ENCODE data around the gene TTC9. TPM values are rescaled to one million over a fixed set of nuclear protein-coding genes. Genes with fewer than 3 reads are reported as not detected.

The TTC9 gene
- polyA plus RNA-seq, 1 donor, result 1.9 TPM

DNA sequence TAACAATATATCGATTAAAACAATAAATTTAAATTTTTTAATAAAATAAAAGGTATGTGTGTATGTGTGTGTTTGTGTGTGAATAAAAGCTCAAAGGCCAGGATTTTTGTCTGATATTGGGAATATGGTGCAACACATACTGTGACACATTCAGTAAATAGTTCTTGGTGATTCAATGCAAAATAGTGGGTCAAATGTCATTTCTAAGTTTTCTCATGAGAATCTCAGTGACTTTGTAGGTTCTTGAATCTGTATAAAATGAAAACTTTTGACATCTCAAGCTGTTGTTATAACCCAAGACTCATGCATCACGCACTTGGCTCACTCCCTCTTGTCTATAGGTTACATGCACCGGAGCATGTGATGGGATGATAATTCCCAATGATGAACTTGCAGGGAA, 25.1 kb upstream of the TTC9 start:
- Histone ChIP-seq H3K9me3 (ENCODE audit: control insufficient read depth, low read depth, low read length) (no peaks in the 10 kb centered on the region), H3K27ac (ENCODE audit: low read length) (no peak overlapping the region), H3K4me3 (ENCODE audit: low read length) (no peak overlapping the region), H3K27me3 (ENCODE audit: control insufficient read depth, insufficient read depth, low read length) (no peaks in the 10 kb centered on the region), H3K36me3 (ENCODE audit: control insufficient read depth, insufficient read depth, low read length) (no peaks in the 10 kb centered on the region), H3K4me1 (ENCODE audit: control insufficient read depth, insufficient read depth, low read length) (no peaks in the 10 kb centered on the region)
- DNase-seq, result no peak
- WGBS (ENCODE audit: insufficient coverage, low lambda C conversion rate), result 100% methylated on average over 1 of the region's 3 CpGs

DNA sequence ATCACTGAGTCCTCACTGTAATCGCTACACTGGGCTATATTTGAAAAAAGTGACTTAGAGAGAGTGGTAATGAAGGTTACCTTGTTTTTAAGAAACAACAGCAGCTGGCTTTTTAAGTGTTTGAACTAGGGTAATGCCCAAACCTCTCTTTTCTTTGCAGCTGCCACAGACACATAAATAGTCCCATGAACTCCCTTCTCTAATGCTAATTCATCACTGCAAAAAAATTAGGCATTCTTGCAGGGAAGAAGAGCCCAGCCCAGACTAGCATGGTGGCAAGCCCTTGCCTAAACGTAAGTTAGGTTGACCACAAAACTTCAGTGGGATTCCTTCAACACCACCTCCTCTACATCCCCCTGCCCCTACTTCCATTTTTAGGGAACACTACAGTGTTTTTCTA, 23.4 kb upstream of the TTC9 start:
- no peaks in the 10 kb centered on the region for H3K36me3 ChIP-seq (ENCODE audit: control insufficient read depth, insufficient read depth, low read length)
- no CpG with 5 or more reads among the region's 2 CpGs for WGBS (ENCODE audit: insufficient coverage, low lambda C conversion rate)
- DNase-seq, result no peak
- H3K4me1 ChIP-seq (ENCODE audit: control insufficient read depth, insufficient read depth, low read length), result no peaks in the 10 kb centered on the region
- no peak overlapping the region for H3K4me3 ChIP-seq (ENCODE audit: low read length)
- no peaks in the 10 kb centered on the region for H3K27me3 ChIP-seq (ENCODE audit: control insufficient read depth, insufficient read depth, low read length)
- H3K27ac ChIP-seq (ENCODE audit: low read length), result no peak overlapping the region
- H3K9me3 ChIP-seq (ENCODE audit: control insufficient read depth, low read depth, low read length), result no peaks in the 10 kb centered on the region

DNA sequence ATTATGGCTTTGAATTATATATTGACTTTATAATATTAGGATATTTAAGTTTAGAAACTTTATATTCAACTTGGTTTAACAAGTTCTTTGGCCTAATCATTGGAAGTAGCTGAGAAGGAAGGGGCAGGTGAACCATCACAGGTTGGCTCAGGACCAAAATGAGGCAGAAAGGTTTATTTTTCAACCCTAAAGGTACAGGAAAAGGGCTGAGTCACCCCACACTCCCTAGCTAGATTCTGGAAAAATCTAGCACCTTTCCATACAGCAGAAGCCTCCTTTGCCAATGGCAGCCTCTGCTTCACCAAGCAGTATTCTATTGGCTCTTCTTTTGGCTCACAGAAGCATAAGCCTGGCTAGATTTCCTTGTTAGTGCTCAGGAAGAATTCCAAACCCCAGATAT, 22.0 kb upstream of the TTC9 start:
- no peak overlapping the region for H3K4me3 ChIP-seq (ENCODE audit: low read length)
- no peak overlapping the region for H3K27ac ChIP-seq (ENCODE audit: low read length)
- H3K9me3 ChIP-seq (ENCODE audit: control insufficient read depth, low read depth, low read length), result no peaks in the 10 kb centered on the region
- no peaks in the 10 kb centered on the region for H3K4me1 ChIP-seq (ENCODE audit: control insufficient read depth, insufficient read depth, low read length)
- H3K36me3 ChIP-seq (ENCODE audit: control insufficient read depth, insufficient read depth, low read length), result no peaks in the 10 kb centered on the region
- no peaks in the 10 kb centered on the region for H3K27me3 ChIP-seq (ENCODE audit: control insufficient read depth, insufficient read depth, low read length)
- DNase-seq, result no peak

DNA sequence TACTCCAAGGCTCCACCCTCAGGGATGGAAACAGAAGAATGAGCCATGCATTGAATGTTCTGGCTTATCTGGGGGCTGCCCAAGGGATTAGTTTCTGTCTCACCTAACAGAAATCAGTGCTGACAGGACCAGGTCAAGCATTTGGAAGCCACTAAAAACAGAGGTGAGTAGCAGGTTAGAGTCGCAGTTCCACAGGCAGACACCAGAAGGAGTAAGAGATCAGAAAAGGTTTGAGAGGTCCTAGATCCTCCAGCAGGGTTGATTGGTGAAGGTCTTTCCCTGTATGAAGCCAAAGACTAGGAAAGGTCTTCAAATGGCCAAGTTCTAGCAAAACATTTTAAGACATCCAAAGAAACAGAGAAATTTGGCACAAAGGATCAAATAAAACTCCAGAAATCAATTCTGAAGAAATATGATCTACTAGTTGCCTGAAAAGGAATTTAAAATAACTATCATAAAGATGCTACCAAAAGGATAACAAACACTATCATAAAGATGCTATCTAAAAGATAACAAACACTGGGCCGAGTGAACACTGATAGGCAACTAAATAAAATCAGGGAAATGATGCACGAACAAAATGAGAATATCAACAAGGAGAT, 19.5 kb upstream of the TTC9 start:
- no peaks in the 10 kb centered on the region for H3K36me3 ChIP-seq (ENCODE audit: control insufficient read depth, insufficient read depth, low read length)
- H3K9me3 ChIP-seq (ENCODE audit: control insufficient read depth, low read depth, low read length), result peaks cover 10% of the 10 kb centered on the region
- no peak overlapping the region for H3K4me3 ChIP-seq (ENCODE audit: low read length)
- 36% methylated on average over 2 of the region's 3 CpGs for WGBS (ENCODE audit: insufficient coverage, low lambda C conversion rate)
- no peaks in the 10 kb centered on the region for H3K4me1 ChIP-seq (ENCODE audit: control insufficient read depth, insufficient read depth, low read length)
- DNase-seq, result peak in 1 of 2 donors; percentile 18
- no peaks in the 10 kb centered on the region for H3K27me3 ChIP-seq (ENCODE audit: control insufficient read depth, insufficient read depth, low read length)
- H3K27ac ChIP-seq (ENCODE audit: low read length), result no peak overlapping the region

DNA sequence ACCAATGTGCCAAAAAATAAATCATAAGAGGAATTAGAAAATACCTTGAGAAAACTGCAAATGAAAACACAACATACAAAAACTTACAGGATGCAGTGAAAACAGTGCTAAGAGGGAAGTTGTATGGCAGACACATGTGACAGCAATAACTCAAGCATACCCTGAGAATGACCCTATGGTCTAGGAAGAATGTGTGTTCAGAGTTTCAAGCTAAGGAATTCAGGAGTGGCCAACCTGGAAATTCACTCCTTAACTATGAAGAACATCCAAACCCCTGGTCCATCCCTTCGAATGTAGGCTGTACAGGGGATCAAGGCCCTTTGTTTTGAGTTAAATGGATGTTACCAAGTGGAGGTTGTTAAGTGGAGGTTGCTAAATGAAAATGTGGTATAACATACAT, 16.7 kb upstream of the TTC9 start:
- H3K27me3 ChIP-seq (ENCODE audit: control insufficient read depth, insufficient read depth, low read length), result no peaks in the 10 kb centered on the region
- H3K27ac ChIP-seq (ENCODE audit: low read length), result no peak overlapping the region
- peak in 1 of 2 donors; percentile 5 for DNase-seq
- H3K4me1 ChIP-seq (ENCODE audit: control insufficient read depth, insufficient read depth, low read length), result no peaks in the 10 kb centered on the region
- H3K9me3 ChIP-seq (ENCODE audit: control insufficient read depth, low read depth, low read length), result peaks cover 13% of the 10 kb centered on the region
- no peaks in the 10 kb centered on the region for H3K36me3 ChIP-seq (ENCODE audit: control insufficient read depth, insufficient read depth, low read length)
- H3K4me3 ChIP-seq (ENCODE audit: low read length), result no peak overlapping the region
- WGBS (ENCODE audit: insufficient coverage, low lambda C conversion rate), result no CpG with 5 or more reads among the region's 1 CpG

- Histone ChIP-seq H3K9me3 (ENCODE audit: control insufficient read depth, low read depth, low read length) (peaks cover 6% of the 10 kb centered on the region), H3K4me3 (ENCODE audit: low read length) (no peak overlapping the region), H3K27me3 (ENCODE audit: control insufficient read depth, insufficient read depth, low read length) (peaks cover 2% of the 10 kb centered on the region), H3K36me3 (ENCODE audit: control insufficient read depth, insufficient read depth, low read length) (no peaks in the 10 kb centered on the region), H3K4me1 (ENCODE audit: control insufficient read depth, insufficient read depth, low read length) (no peaks in the 10 kb centered on the region), H3K27ac (ENCODE audit: low read length) (no peak overlapping the region)
- no peak for DNase-seq
- WGBS (ENCODE audit: insufficient coverage, low lambda C conversion rate), result no CpG with 5 or more reads among the region's 3 CpGs
Measured at GRCh38 chr14:70631948-70632347, 9.8 kb upstream of the TTC9 start.

- Histone ChIP-seq H3K27ac (ENCODE audit: low read length) (no peak overlapping the region), H3K4me1 (ENCODE audit: control insufficient read depth, insufficient read depth, low read length) (no peaks in the 10 kb centered on the region), H3K4me3 (ENCODE audit: low read length) (no peak overlapping the region), H3K27me3 (ENCODE audit: control insufficient read depth, insufficient read depth, low read length) (peaks cover 22% of the 10 kb centered on the region), H3K9me3 (ENCODE audit: control insufficient read depth, low read depth, low read length) (no peaks in the 10 kb centered on the region), H3K36me3 (ENCODE audit: control insufficient read depth, insufficient read depth, low read length) (no peaks in the 10 kb centered on the region)
- no CpG with 5 or more reads among the region's 6 CpGs for WGBS (ENCODE audit: insufficient coverage, low lambda C conversion rate)
- DNase-seq, result no peak
Measured at GRCh38 chr14:70635971-70636595, 5.6 kb upstream of the TTC9 start.

DNA sequence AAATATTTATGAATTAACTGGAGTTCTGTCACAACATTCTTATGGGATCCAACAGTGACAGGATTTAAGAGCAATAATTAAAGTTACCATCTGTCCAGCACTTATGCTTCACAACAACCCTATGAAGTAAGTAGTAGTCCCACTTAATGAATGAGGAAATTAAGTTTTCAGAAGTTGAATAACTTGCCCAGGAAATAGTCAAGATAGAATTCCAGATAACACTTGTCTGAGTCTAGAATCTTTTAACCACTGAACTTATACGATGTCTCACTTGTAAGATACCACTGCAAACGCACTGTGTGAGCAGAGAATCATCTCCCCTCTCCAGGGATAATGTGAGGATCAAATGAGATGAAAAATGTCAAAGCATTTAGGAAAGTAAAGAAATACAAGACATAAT, 3.3 kb upstream of the TTC9 start:
- no peak overlapping the region for H3K27ac ChIP-seq (ENCODE audit: low read length)
- no peaks in the 10 kb centered on the region for H3K36me3 ChIP-seq (ENCODE audit: control insufficient read depth, insufficient read depth, low read length)
- H3K9me3 ChIP-seq (ENCODE audit: control insufficient read depth, low read depth, low read length), result no peaks in the 10 kb centered on the region
- 80% methylated on average over 1 of the region's 2 CpGs for WGBS (ENCODE audit: insufficient coverage, low lambda C conversion rate)
- H3K4me1 ChIP-seq (ENCODE audit: control insufficient read depth, insufficient read depth, low read length), result no peaks in the 10 kb centered on the region
- H3K27me3 ChIP-seq (ENCODE audit: control insufficient read depth, insufficient read depth, low read length), result peaks cover 37% of the 10 kb centered on the region
- no peak for DNase-seq
- no peak overlapping the region for H3K4me3 ChIP-seq (ENCODE audit: low read length)

DNA sequence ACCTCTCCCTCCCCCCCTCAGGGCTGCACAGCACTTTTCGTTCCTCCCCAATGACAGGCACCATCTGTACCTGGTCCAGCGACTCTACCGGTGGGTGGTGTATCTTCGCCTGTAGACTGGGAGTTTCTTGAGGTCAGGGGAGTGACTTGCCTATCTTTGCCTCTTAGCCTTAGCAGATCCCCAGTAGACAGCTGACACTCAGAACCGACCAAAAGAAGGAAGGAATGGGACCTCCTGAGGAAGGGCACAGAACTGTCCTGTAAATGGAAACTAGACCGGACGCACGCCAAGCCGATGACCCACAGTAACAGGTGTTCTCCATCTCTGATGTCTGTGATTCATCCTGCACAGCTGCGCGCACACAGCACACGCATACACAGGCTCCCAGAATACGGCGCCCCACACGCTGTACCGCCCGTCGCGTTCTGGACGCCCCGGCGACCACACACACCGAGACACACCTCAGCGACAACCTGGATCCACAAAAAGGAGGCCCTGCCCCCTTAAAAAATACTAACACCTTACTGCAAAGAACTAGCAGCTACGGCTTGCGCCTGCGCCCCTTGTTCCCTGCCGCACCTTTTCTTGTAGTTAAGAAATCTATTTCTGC, 673 bp upstream of the TTC9 start:
- Histone ChIP-seq H3K27ac (ENCODE audit: low read length) (no peak overlapping the region), H3K4me1 (ENCODE audit: control insufficient read depth, insufficient read depth, low read length) (no peaks in the 10 kb centered on the region), H3K9me3 (ENCODE audit: control insufficient read depth, low read depth, low read length) (no peaks in the 10 kb centered on the region), H3K4me3 (ENCODE audit: low read length) (peak overlapping the region; percentile 44), H3K27me3 (ENCODE audit: control insufficient read depth, insufficient read depth, low read length) (peaks cover 46% of the 10 kb centered on the region), H3K36me3 (ENCODE audit: control insufficient read depth, insufficient read depth, low read length) (no peaks in the 10 kb centered on the region)
- peak in 1 of 2 donors; percentile 54 for DNase-seq
- no CpG with 5 or more reads among the region's 28 CpGs for WGBS (ENCODE audit: insufficient coverage, low lambda C conversion rate)

DNA sequence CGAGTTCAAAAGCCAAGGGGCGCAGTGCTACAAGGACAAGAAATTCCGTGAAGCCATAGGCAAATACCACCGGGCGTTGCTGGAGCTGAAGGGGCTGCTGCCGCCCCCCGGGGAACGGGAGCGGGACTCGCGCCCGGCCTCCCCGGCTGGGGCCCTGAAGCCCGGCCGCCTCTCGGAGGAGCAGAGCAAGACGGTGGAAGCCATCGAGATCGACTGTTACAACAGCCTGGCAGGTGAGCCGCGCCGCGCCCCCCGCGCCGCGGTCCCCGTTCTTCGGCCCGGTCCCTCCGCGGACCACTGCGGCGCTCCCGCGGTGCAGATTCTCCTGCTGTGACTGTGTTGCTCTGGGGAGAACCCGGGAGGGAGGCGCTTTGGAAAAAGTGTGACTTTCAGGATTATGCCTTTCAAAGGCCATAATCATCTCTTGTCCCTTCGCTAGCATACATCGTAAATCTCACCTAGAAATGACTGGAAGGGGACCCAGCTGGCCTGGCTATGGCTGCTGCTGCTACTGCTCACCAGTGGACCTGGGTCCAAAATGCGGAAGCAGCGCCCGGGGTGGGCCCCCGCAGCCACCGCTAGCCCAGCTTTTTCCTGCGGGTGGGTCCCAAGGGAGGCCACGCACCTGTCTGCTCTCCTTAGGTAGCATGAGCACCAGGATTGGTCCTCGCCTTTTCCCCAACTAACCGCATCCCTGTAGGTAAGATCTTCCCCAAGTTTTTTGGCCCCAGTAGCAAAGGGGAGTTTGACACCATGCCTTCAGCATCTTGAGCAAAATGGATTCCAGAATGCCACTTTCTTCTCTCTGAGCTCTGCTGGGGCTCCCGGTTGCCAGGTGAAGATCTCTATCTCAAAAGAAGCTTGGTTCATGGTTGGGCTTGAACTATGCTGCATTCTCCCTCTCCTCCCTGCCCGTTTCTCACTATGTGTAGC, 853 bp downstream of the TTC9 start:
- H3K9me3 ChIP-seq (ENCODE audit: control insufficient read depth, low read depth, low read length), result no peaks in the 10 kb centered on the region
- H3K27me3 ChIP-seq (ENCODE audit: control insufficient read depth, insufficient read depth, low read length), result peaks cover 43% of the 10 kb centered on the region
- DNase-seq, result peak in 1 of 2 donors; percentile 40
- H3K36me3 ChIP-seq (ENCODE audit: control insufficient read depth, insufficient read depth, low read length), result no peaks in the 10 kb centered on the region
- H3K4me1 ChIP-seq (ENCODE audit: control insufficient read depth, insufficient read depth, low read length), result no peaks in the 10 kb centered on the region
- WGBS (ENCODE audit: insufficient coverage, low lambda C conversion rate), result no CpG with 5 or more reads among the region's 51 CpGs
- H3K27ac ChIP-seq (ENCODE audit: low read length), result no peak overlapping the region
- H3K4me3 ChIP-seq (ENCODE audit: low read length), result peak overlapping the region; percentile 40

Data from large intestine (tissue), 3 donors.